Vagina (tissue), 2 donors: ENCODE data around the gene CAPN9.

Experiments
- CTCF ChIP-seq, 3 experiments: fragments of 450-650 bp in 2 of 3; fragments of 200-600 bp in 1 of 3; sonication (generic) in 1 of 3; IDR thresholded peaks; one replicate each; pipeline ENCODE4 v1.5.1; 2017 to 2019; ENCODE audit warnings: antibody characterized with exemption in 3 of 3, mild to moderate bottlenecking in 2 of 3, moderate library complexity in 2 of 3
- POLR2A ChIP-seq, 2 donors: fragments of 450-650 bp; IDR thresholded peaks; one replicate each; pipeline ENCODE4 v1.6.1; 2017; ENCODE audit warnings: antibody characterized with exemption in 2 of 2, mild to moderate bottlenecking in 2 of 2, moderate library complexity in 2 of 2
- POLR2AphosphoS5 ChIP-seq, 2 donors: sonication (generic); formaldehyde crosslinking; IDR thresholded peaks; one replicate each; pipeline ENCODE4 v1.9.0; 2017; ENCODE audit warnings: antibody characterized with exemption in 2 of 2, mild to moderate bottlenecking in 2 of 2, low read depth in 1 of 2; ENCODE audit not compliant: insufficient read depth in 1 of 2

- TF ChIP-seq CTCF (IDR thresholded peaks at IDR 0.05) (no peak), POLR2A (IDR thresholded peaks at IDR 0.05) (no peak), POLR2AphosphoS5 (IDR thresholded peaks at IDR 0.05; ENCODE audit: insufficient read depth in 1 of 2, low read depth in 1 of 2) (no peak)
Observed at GRCh38 chr1:230793463-230793745, 46.2 kb downstream of the CAPN9 start.
